Measurements from ENCODE around the gene ALDH1A1.

DNA sequence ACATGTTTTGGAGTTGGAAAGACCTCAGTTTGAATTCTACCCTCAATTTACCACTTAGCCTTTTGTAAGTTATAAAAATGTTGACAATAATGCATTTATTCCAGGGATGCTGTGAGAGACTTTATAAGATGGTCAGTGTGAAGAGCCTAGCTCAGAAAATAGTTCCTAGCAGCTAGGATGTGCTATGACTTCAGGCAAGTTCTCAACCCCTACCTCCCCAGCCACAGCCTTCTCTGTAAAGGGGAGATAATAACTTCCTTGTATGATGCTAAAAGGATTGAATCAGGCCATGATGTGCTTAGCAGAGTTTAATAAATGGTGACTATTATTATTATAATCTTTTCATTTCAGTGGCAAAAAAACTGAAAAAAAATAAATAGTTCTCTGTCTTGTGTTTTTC, 77.6 kb downstream of the ALDH1A1 start:
- TF ChIP-seq, protein P1, sequence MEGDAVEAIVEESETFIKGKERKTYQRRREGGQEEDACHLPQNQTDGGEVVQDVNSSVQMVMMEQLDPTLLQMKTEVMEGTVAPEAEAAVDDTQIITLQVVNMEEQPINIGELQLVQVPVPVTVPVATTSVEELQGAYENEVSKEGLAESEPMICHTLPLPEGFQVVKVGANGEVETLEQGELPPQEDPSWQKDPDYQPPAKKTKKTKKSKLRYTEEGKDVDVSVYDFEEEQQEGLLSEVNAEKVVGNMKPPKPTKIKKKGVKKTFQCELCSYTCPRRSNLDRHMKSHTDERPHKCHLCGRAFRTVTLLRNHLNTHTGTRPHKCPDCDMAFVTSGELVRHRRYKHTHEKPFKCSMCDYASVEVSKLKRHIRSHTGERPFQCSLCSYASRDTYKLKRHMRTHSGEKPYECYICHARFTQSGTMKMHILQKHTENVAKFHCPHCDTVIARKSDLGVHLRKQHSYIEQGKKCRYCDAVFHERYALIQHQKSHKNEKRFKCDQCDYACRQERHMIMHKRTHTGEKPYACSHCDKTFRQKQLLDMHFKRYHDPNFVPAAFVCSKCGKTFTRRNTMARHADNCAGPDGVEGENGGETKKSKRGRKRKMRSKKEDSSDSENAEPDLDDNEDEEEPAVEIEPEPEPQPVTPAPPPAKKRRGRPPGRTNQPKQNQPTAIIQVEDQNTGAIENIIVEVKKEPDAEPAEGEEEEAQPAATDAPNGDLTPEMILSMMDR (IDR thresholded peaks at IDR 0.05; ENCODE audit: low read length), result no peak
- TF ChIP-seq EZH2phosphoT487 (IDR thresholded peaks at IDR 0.05; ENCODE audit: low read length) (no peak), EZH2 (optimal IDR thresholded peaks at IDR 0.05; ENCODE audit: low read depth, low read length) (no peak)
